ENCODE data around the gene CAMK4.

Gene CAMK4

GRCh38 chr5:111229221-111229835 lies 5.1 kb downstream of the CAMK4 start:
- DNase-seq (ENCODE audit: low read depth), result no peak

GRCh38 chr5:111229871-111230810 lies 6.0 kb downstream of the CAMK4 start:
- DNase-seq (ENCODE audit: low read depth), result no peak

GRCh38 chr5:111231119-111231518 lies 6.9 kb downstream of the CAMK4 start:
- no peak for DNase-seq (ENCODE audit: low read depth)

- no peak for DNase-seq (ENCODE audit: low read depth)
These were observed 8.3 kb downstream of the CAMK4 start for GRCh38 chr5:111232311-111233051.

- DNase-seq (ENCODE audit: low read depth), result no peak
These were observed 8.8 kb downstream of the CAMK4 start for GRCh38 chr5:111233052-111233374.

- no peak for DNase-seq (ENCODE audit: low read depth)
These were observed 9.9 kb downstream of the CAMK4 start for GRCh38 chr5:111234125-111234524.

- no peak for DNase-seq (ENCODE audit: low read depth)
These were observed 11.5 kb downstream of the CAMK4 start for GRCh38 chr5:111235635-111236034.

GRCh38 chr5:111236348-111236747 lies 12.2 kb downstream of the CAMK4 start:
- no peak for DNase-seq (ENCODE audit: low read depth)

- DNase-seq (ENCODE audit: low read depth), result no peak
These were observed 12.8 kb downstream of the CAMK4 start for GRCh38 chr5:111236995-111237394.

GRCh38 chr5:111237470-111237869 lies 13.3 kb downstream of the CAMK4 start:
- no peak for DNase-seq (ENCODE audit: low read depth)

- no peak for DNase-seq (ENCODE audit: low read depth)
These were observed 14.4 kb downstream of the CAMK4 start for GRCh38 chr5:111238431-111239225.

GRCh38 chr5:111241696-111242095 lies 17.5 kb downstream of the CAMK4 start:
- no peak for DNase-seq (ENCODE audit: low read depth)

- no peak for DNase-seq (ENCODE audit: low read depth)
These were observed 18.4 kb downstream of the CAMK4 start for GRCh38 chr5:111242606-111243005.

- DNase-seq (ENCODE audit: low read depth), result no peak
These were observed 19.1 kb downstream of the CAMK4 start for GRCh38 chr5:111243318-111243717.

- no peak for DNase-seq (ENCODE audit: low read depth)
These were observed 21.5 kb downstream of the CAMK4 start for GRCh38 chr5:111245654-111246053.

- no peak for DNase-seq (ENCODE audit: low read depth)
These were observed 22.3 kb downstream of the CAMK4 start for GRCh38 chr5:111246459-111246858.

GRCh38 chr5:111248571-111248970 lies 24.4 kb downstream of the CAMK4 start:
- DNase-seq (ENCODE audit: low read depth), result no peak

GRCh38 chr5:111251921-111252320 lies 27.7 kb downstream of the CAMK4 start:
- DNase-seq (ENCODE audit: low read depth), result no peak

- no peak for DNase-seq (ENCODE audit: low read depth)
These were observed 28.8 kb downstream of the CAMK4 start for GRCh38 chr5:111252799-111253545.

GRCh38 chr5:111254613-111255012 lies 30.4 kb downstream of the CAMK4 start:
- no peak for DNase-seq (ENCODE audit: low read depth)

- DNase-seq (ENCODE audit: low read depth), result no peak
These were observed 31.0 kb downstream of the CAMK4 start for GRCh38 chr5:111255169-111255568.

Data from stimulated activated CD8-positive, alpha-beta memory T cell treated with anti-CD3 and anti-CD28 coated beads, Interleukin-15, amount 100 ng/mL, for 1 hour (primary cell).